Lower leg skin (tissue), 3 donors: ENCODE results near the gene CIAO3.

ENCODE experiments used
- CTCF ChIP-seq, 3 donors: fragments of 450-650 bp; IDR thresholded peaks; one replicate each; pipeline ENCODE4 v1.5.1; 2016; ENCODE audit warnings: antibody characterized with exemption in 3 of 3, mild to moderate bottlenecking in 3 of 3, moderate library complexity in 2 of 3
- POLR2A ChIP-seq, 2 donors: fragments of 450-650 bp; IDR thresholded peaks; one replicate each; pipeline ENCODE4 v1.6.1; 2016 to 2017; ENCODE audit warnings: antibody characterized with exemption in 2 of 2, mild to moderate bottlenecking in 1 of 2, moderate library complexity in 1 of 2

GRCh38 chr16:728890-729744 lies 11.7 kb downstream of the CIAO3 start:
- no peak for TF ChIP-seq CTCF (IDR thresholded peaks at IDR 0.05)
- TF ChIP-seq POLR2A (IDR thresholded peaks at IDR 0.05): no peak
